BE2C (cell line): ENCODE data around the gene ZNF579.

Experiments used
- DNase-seq: peaks from one replicate; pipeline ENCODE4 v3.0.0-alpha.2; 2020
- H3K27me3 ChIP-seq: fragments of 250-450 bp; sonication (Bioruptor Pico); 2 replicates; pipeline ENCODE4 v1.5.1; 2020; ENCODE audit warnings: mild to moderate bottlenecking
- H3K36me3 ChIP-seq: fragments of 250-450 bp; sonication (Bioruptor Pico); 2 replicates; pipeline ENCODE4 v1.5.1; 2020; ENCODE audit warnings: mild to moderate bottlenecking
- H3K4me1 ChIP-seq: fragments of 250-450 bp; sonication (Bioruptor Pico); 2 replicates; pipeline ENCODE4 v1.5.1; 2020
- H3K4me3 ChIP-seq: 2 replicates; pipeline ENCODE4 v1.5.1; 2011; ENCODE audit warnings: low read depth, low read length
- H3K9me3 ChIP-seq: fragments of 250-450 bp; sonication (Bioruptor Pico); 2 replicates; pipeline ENCODE4 v1.5.1; 2020
- TF ChIP-seq, protein P1 (sequence below): IDR thresholded peaks from 2 replicates; pipeline ENCODE4 v1.5.1; 2012; ENCODE audit warnings: mild to moderate bottlenecking, low read depth, low read length

ZNF579 gene

DNA sequence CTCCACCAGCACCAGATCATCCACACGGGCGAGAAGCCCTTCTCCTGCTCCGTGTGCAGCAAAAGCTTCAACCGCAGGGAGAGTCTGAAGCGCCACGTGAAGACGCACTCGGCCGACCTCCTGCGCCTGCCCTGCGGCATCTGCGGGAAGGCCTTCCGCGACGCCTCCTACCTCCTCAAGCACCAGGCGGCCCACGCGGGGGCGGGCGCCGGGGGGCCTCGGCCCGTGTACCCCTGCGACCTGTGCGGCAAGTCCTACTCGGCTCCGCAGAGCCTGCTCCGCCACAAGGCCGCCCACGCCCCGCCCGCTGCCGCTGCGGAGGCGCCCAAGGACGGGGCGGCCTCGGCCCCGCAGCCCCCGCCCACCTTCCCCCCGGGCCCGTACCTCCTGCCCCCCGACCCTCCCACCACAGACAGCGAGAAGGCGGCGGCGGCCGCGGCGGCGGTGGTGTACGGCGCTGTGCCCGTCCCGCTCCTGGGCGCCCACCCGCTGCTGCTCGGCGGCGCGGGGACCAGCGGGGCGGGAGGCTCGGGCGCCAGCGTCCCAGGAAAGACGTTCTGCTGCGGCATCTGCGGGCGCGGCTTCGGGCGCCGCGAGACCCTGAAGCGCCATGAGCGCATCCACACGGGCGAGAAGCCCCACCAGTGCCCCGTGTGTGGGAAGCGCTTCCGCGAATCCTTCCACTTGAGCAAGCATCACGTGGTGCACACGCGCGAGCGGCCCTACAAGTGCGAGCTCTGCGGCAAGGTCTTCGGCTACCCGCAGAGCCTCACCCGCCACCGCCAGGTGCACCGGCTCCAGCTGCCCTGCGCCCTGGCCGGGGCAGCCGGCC, 34.3 kb upstream of the ZNF579 start:
- DNase-seq, result no peak
- Histone ChIP-seq H3K9me3 (no peaks in the 10 kb centered on the region), H3K4me1 (no peaks in the 10 kb centered on the region), H3K4me3 (no peak overlapping the region), H3K36me3 (peaks cover 19% of the 10 kb centered on the region), H3K27me3 (no peaks in the 10 kb centered on the region)
- TF ChIP-seq, protein P1, sequence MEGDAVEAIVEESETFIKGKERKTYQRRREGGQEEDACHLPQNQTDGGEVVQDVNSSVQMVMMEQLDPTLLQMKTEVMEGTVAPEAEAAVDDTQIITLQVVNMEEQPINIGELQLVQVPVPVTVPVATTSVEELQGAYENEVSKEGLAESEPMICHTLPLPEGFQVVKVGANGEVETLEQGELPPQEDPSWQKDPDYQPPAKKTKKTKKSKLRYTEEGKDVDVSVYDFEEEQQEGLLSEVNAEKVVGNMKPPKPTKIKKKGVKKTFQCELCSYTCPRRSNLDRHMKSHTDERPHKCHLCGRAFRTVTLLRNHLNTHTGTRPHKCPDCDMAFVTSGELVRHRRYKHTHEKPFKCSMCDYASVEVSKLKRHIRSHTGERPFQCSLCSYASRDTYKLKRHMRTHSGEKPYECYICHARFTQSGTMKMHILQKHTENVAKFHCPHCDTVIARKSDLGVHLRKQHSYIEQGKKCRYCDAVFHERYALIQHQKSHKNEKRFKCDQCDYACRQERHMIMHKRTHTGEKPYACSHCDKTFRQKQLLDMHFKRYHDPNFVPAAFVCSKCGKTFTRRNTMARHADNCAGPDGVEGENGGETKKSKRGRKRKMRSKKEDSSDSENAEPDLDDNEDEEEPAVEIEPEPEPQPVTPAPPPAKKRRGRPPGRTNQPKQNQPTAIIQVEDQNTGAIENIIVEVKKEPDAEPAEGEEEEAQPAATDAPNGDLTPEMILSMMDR, result no peak

DNA sequence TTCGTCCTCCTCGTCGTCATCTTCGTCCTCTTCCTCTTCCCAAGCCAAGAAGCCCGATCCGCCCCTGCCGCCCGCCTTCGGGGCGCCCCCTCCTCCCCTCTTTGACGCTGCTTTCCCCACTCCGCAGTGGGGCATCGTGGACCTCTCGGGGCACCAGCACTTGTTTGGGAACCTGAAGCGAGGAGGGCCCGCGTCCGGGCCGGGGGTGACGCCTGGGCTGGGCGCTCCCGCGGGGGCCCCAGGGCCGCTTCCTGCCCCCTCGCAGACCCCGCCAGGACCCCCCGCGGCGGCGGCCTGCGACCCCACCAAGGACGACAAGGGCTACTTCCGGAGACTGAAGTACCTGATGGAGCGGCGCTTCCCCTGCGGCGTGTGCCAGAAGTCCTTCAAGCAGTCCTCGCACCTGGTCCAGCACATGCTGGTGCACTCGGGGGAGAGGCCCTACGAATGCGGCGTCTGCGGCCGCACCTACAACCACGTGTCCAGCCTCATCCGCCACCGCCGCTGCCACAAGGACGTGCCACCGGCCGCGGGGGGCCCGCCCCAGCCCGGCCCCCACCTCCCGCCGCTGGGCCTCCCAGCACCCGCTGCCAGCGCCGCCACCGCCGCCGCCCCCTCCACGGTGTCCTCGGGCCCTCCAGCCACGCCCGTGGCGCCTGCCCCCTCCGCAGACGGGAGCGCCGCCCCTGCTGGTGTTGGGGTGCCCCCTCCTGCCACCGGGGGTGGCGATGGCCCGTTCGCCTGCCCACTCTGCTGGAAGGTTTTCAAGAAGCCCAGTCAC, 33.5 kb upstream of the ZNF579 start:
- H3K36me3 ChIP-seq, result peaks cover 19% of the 10 kb centered on the region
- no peak overlapping the region for H3K4me3 ChIP-seq
- no peaks in the 10 kb centered on the region for H3K27me3 ChIP-seq
- H3K4me1 ChIP-seq, result no peaks in the 10 kb centered on the region
- TF ChIP-seq, protein P1, result no peak
- H3K9me3 ChIP-seq, result no peaks in the 10 kb centered on the region
- DNase-seq, result no peak

- Histone ChIP-seq H3K9me3 (no peaks in the 10 kb centered on the region), H3K4me3 (no peak overlapping the region), H3K36me3 (peaks cover 19% of the 10 kb centered on the region), H3K27me3 (no peaks in the 10 kb centered on the region), H3K4me1 (no peaks in the 10 kb centered on the region)
- no peak for DNase-seq
- TF ChIP-seq, protein P1, result no peak
These were observed 32.7 kb upstream of the ZNF579 start for GRCh38 chr19:55613396-55613795.

- no peak overlapping the region for H3K4me3 ChIP-seq
- H3K36me3 ChIP-seq, result peaks cover 15% of the 10 kb centered on the region
- H3K4me1 ChIP-seq, result no peaks in the 10 kb centered on the region
- no peaks in the 10 kb centered on the region for H3K27me3 ChIP-seq
- no peak for DNase-seq
- H3K9me3 ChIP-seq, result no peaks in the 10 kb centered on the region
- TF ChIP-seq, protein P1, result no peak
These were observed 31.5 kb upstream of the ZNF579 start for GRCh38 chr19:55611983-55612645.

GRCh38 chr19:55611300-55611982, 30.8 kb upstream of the ZNF579 start:
- Histone ChIP-seq H3K36me3 (peaks cover 17% of the 10 kb centered on the region), H3K4me1 (no peaks in the 10 kb centered on the region; the same call in 1 of the 2 replicates)

More at GRCh38 chr19:55611300-55611982, 30.8 kb upstream of the ZNF579 start:
- TF ChIP-seq, protein P1, result no peak
- no peak for DNase-seq
- H3K9me3 ChIP-seq, result no peaks in the 10 kb centered on the region
- H3K27me3 ChIP-seq, result no peaks in the 10 kb centered on the region
- H3K4me3 ChIP-seq, result no peak overlapping the region
